ENCODE data around the gene RBMS1. TPM values are rescaled to one million over a fixed set of nuclear protein-coding genes. Genes with fewer than 3 reads are reported as not detected.

The RBMS1 gene
- total RNA-seq, 1 experiment from 2014 or later = 38.8 TPM

GRCh38 chr2:160309585-160309984 is 184.0 kb downstream of the RBMS1 start:
- BruUV-seq (replicated peaks) = no TSS peak
- ATAC-seq = no peak
- Histone ChIP-seq H2AFZ (ENCODE audit: low read length) (no peak overlapping the region), H3K9me3 (ENCODE audit: low read length) (no peaks in the 10 kb centered on the region), H4K20me1 (ENCODE audit: low read length) (0 out of 2 replicates have a peak, but pooled peaks cover 4% of the 10 kb centered on the region), H3K36me3 (ENCODE audit: low read depth, low read length) (peaks cover 15% of the 10 kb centered on the region; the same call in 1 of the 2 replicates), H3K79me2 (ENCODE audit: low read length) (peaks cover 11% of the 10 kb centered on the region; the same call in 1 of the 2 replicates), H3K9me2 (replicated peaks; ENCODE audit: low read length) (no peaks in the 10 kb centered on the region), H3K9ac (ENCODE audit: low read length) (no peak overlapping the region), H3K27me3 (ENCODE audit: low read length) (no peaks in the 10 kb centered on the region), H3K4me1 (ENCODE audit: insufficient read depth, low read length) (peaks cover 10% of the 10 kb centered on the region), H3K4me2 (ENCODE audit: low read length) (no peak overlapping the region), H3K27ac (ENCODE audit: low read length) (no peak overlapping the region), H3K4me3 (ENCODE audit: low read length) (no peak overlapping the region), H3F3A (ENCODE audit: low read length, unreplicated experiment) (no peaks in the 10 kb centered on the region)
- no peak for DNase-seq
- ChIA-PET CTCF (no interaction called here), POLR2A (ENCODE audit: unreplicated experiment) (no interaction called here)
- TF ChIP-seq EZH2 (IDR thresholded peaks at IDR 0.05; ENCODE audit: low read length, unreplicated experiment) (no peak), EZH2phosphoT487 (IDR thresholded peaks at IDR 0.05; ENCODE audit: borderline replicate concordance, low read length) (no peak), CTCF (conservative IDR thresholded peaks at IDR 0.05; ENCODE audit: low read depth, low read length) (no peak)
- intact Hi-C loops (cut with micrococcal nuclease) = no loop called here

DNA sequence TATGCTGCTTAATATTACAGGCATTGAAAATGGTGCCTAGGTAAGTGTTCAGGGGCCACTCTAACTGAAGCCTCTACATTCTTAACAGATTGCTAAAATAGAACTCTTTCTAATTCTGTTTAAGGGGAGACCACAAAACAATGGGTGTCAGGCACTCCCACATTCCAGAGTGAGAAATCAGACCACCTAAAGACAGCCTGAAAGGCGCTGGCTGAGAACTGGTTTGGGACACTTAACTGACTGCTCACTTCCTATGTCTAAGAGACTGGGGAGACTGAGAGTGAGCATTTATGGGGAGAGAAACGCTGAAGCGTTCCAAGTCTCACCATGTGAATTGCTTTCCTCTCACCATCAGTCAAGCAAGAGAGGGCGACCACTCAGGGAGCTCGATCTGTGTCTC is 184.7 kb downstream of the RBMS1 start:
- Histone ChIP-seq H2AFZ (ENCODE audit: low read length) (no peak overlapping the region), H3K9me2 (replicated peaks; ENCODE audit: low read length) (no peaks in the 10 kb centered on the region), H3K4me2 (ENCODE audit: low read length) (no peak overlapping the region), H4K20me1 (ENCODE audit: low read length) (0 out of 2 replicates have a peak, but pooled peaks cover 4% of the 10 kb centered on the region), H3F3A (ENCODE audit: low read length, unreplicated experiment) (no peaks in the 10 kb centered on the region), H3K9ac (ENCODE audit: low read length) (no peak overlapping the region), H3K4me1 (ENCODE audit: insufficient read depth, low read length) (peaks cover 10% of the 10 kb centered on the region), H3K79me2 (ENCODE audit: low read length) (peaks cover 11% of the 10 kb centered on the region; the same call in 1 of the 2 replicates), H3K27ac (ENCODE audit: low read length) (0 out of 2 replicates have a peak overlapping the region, but pooled peaks have one; percentile 14), H3K27me3 (ENCODE audit: low read length) (no peaks in the 10 kb centered on the region), H3K36me3 (ENCODE audit: low read depth, low read length) (peaks cover 15% of the 10 kb centered on the region; the same call in 1 of the 2 replicates), H3K9me3 (ENCODE audit: low read length) (no peaks in the 10 kb centered on the region), H3K4me3 (ENCODE audit: low read length) (no peak overlapping the region)
- DNase-seq (peak; percentile 64), ATAC-seq (peak; percentile 67)
- ChIA-PET POLR2A (ENCODE audit: unreplicated experiment) (no interaction called here), CTCF (no interaction called here)
- TF ChIP-seq CTCF (conservative IDR thresholded peaks at IDR 0.05; ENCODE audit: low read depth, low read length) (no peak), EZH2 (IDR thresholded peaks at IDR 0.05; ENCODE audit: low read length, unreplicated experiment) (no peak), EZH2phosphoT487 (IDR thresholded peaks at IDR 0.05; ENCODE audit: borderline replicate concordance, low read length) (no peak)
- BruUV-seq (replicated peaks) = no TSS peak
- intact Hi-C loops (cut with micrococcal nuclease) = no loop called here

DNA sequence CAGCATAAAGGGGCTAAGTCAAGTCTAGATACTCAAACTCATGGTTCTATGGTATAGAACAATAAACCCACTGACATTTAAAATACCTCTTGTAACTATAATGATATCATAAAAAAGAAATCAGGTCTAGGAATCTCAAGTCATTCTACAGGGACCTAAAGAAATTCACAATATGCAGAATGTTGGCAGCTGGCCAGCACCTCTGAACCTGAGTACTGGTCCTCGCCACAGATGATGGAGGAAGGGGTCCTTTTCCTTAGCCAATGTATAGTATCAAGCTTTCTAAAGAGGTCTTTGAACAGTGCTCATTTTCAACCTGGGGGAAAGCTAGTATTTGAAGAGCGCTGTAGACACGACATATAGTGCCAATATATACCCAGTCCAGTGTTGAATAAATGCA is 185.1 kb downstream of the RBMS1 start:
- intact Hi-C loops (cut with micrococcal nuclease) = no loop called here
- Histone ChIP-seq H4K20me1 (ENCODE audit: low read length) (0 out of 2 replicates have a peak, but pooled peaks cover 4% of the 10 kb centered on the region), H3K4me2 (ENCODE audit: low read length) (no peak overlapping the region), H3K9ac (ENCODE audit: low read length) (no peak overlapping the region), H3K36me3 (ENCODE audit: low read depth, low read length) (peaks cover 15% of the 10 kb centered on the region; the same call in 1 of the 2 replicates), H3K79me2 (ENCODE audit: low read length) (peaks cover 11% of the 10 kb centered on the region; the same call in 1 of the 2 replicates), H3K27ac (ENCODE audit: low read length) (no peak overlapping the region), H2AFZ (ENCODE audit: low read length) (no peak overlapping the region), H3K4me3 (ENCODE audit: low read length) (no peak overlapping the region), H3K9me3 (ENCODE audit: low read length) (no peaks in the 10 kb centered on the region), H3K27me3 (ENCODE audit: low read length) (no peaks in the 10 kb centered on the region), H3K4me1 (ENCODE audit: insufficient read depth, low read length) (peaks cover 10% of the 10 kb centered on the region), H3K9me2 (replicated peaks; ENCODE audit: low read length) (no peaks in the 10 kb centered on the region), H3F3A (ENCODE audit: low read length, unreplicated experiment) (no peaks in the 10 kb centered on the region)
- CTCF ChIA-PET = no interaction called here
- POLR2A ChIA-PET (ENCODE audit: unreplicated experiment) = no interaction called here
- DNase-seq = no peak
- no TSS peak for BruUV-seq (replicated peaks)
- TF ChIP-seq EZH2 (IDR thresholded peaks at IDR 0.05; ENCODE audit: low read length, unreplicated experiment) (no peak), CTCF (conservative IDR thresholded peaks at IDR 0.05; ENCODE audit: low read depth, low read length) (no peak), EZH2phosphoT487 (IDR thresholded peaks at IDR 0.05; ENCODE audit: borderline replicate concordance, low read length) (no peak)
- no peak for ATAC-seq
